ENCODE data around the gene PDZD7. TPM values are rescaled to one million over a fixed set of nuclear protein-coding genes. Genes with fewer than 3 reads are reported as not detected.

The PDZD7 gene
- total RNA-seq, 1 experiment from 2014 or later, result 0.50 TPM

DNA sequence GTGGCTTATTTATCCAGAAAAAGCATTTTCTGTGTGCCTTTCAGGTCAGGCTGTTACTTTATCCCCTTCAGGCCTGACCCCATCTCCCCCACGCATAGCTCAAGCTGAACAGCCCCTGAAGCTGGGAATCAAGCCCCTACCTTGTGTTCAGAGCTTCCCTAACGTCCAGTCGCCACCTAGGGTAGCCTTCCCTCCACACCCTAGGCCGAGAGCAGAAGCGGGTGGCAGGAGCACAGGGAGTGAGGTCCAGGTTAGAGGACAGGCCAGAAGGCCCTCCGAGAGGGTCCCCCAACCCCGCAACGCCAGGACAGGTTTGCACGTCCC lies 62.1 kb downstream of the PDZD7 start:
- peaks cover 25% of the 10 kb centered on the region for H3K36me3 ChIP-seq
- no peaks in the 10 kb centered on the region for H3K27me3 ChIP-seq (replicated peaks)
- H3K9me3 ChIP-seq (replicated peaks), result no peaks in the 10 kb centered on the region
- H3K4me3 ChIP-seq, result peak overlapping the region; percentile 39
- no peak overlapping the region for H3K27ac ChIP-seq
- DNase-seq (ENCODE audit: low read depth in 1 of 2, low spot score in 2 of 2), result no peak
- H3K4me1 ChIP-seq (replicated peaks), result peaks cover 18% of the 10 kb centered on the region

DNA sequence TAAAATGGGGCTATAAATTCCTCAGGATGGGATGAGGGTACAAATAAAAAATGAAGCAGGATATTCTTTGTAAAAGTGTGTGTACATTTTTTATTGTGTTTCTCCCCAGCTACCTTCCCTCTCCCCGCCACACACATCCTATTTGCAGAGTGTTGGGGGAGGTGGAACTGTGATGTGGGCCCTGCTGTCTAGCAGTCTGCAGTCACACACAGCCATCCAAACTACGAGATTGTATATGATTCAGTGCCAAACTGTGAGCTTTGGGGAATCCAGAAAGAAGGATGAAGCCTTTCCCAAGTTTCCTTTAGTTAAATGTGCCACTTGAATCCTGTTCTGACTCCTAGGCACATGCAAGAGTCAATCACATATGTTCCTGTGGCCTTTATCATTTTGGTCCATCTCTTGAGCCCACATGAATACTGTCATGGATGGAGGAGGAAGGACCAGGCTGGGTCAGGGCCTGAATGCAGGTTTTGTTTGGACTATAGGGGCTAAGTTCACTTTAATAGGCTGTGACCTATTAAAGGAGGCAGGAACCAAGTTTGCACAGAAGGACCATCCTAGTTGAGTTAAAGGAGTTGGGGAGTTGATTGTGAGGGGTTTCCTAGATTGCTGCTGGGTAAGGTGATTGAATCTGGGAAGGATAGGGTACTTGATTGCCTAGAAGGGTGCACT lies 62.7 kb downstream of the PDZD7 start:
- H3K27ac ChIP-seq, result no peak overlapping the region
- peaks cover 31% of the 10 kb centered on the region for H3K36me3 ChIP-seq
- peaks cover 18% of the 10 kb centered on the region for H3K4me1 ChIP-seq (replicated peaks)
- no peaks in the 10 kb centered on the region for H3K27me3 ChIP-seq (replicated peaks)
- H3K9me3 ChIP-seq (replicated peaks), result no peaks in the 10 kb centered on the region
- no peak overlapping the region for H3K4me3 ChIP-seq
- no peak for DNase-seq (ENCODE audit: low read depth in 1 of 2, low spot score in 2 of 2)

DNA sequence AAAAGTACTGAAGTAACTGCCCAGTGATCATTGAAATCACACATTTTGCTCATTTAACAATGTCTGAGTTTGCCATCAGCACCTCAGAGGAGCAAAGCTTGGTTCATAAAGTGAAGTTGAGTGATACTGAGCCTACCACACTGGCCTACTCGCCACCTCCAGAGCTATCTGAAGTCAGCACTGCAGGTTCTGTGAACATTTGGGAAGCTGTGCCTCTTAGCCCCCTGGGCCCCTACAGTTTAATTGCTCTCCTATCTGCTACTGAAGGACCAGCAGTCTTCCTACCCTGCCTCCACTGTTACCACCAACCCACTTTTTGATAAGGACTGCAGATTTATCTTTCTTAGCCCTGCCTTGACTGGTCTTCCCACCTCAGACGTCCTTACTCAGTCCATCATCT lies 63.6 kb downstream of the PDZD7 start:
- H3K36me3 ChIP-seq, result peaks cover 40% of the 10 kb centered on the region
- no peak for DNase-seq (ENCODE audit: low read depth in 1 of 2, low spot score in 2 of 2)
- H3K27me3 ChIP-seq (replicated peaks), result no peaks in the 10 kb centered on the region
- H3K27ac ChIP-seq, result no peak overlapping the region
- no peak overlapping the region for H3K4me3 ChIP-seq
- H3K4me1 ChIP-seq (replicated peaks), result peaks cover 18% of the 10 kb centered on the region
- H3K9me3 ChIP-seq (replicated peaks), result no peaks in the 10 kb centered on the region

DNA sequence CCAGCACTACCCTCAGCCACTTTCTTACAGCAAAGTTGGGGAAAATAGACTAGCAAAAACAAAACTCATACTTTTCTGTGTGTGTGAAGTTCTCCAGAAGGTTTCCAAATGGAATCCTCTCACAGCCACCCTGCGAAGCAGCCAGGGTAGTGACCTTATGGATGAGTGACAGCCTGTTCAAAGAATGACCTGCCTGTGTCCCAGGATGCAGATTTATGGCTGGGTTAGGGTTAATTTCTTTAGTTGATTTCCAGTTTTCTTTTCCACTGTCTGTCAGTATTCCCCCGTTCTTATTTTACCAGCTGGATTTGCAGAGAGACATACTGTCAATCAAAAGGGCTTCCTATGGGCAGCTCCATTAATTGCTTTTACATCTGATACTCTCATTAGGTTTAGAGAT lies 64.0 kb downstream of the PDZD7 start:
- no peaks in the 10 kb centered on the region for H3K27me3 ChIP-seq (replicated peaks)

DNA sequence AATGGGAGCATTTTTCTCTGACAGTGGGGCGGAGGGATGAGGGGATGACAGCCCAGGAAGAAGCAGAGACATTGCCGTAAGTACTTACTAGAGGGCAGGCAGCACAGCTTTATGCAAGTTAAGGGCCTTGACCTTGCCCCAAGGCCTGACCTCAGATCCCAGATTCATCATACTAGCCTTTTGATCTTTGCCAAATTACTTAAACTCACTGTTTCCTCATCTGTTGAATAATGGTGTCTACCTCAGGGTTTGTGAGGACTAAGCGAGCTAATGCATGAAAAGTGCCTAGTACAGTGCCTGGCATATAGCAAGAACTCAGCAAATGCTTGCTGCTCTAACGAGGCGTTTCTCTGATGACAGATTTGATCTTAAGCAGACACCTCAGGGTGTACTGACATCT lies 65.1 kb downstream of the PDZD7 start:
- H3K27ac ChIP-seq, result no peak overlapping the region
- peaks cover 53% of the 10 kb centered on the region for H3K36me3 ChIP-seq
- no peaks in the 10 kb centered on the region for H3K27me3 ChIP-seq (replicated peaks)
- no peak overlapping the region for H3K4me3 ChIP-seq
- peaks cover 11% of the 10 kb centered on the region for H3K4me1 ChIP-seq (replicated peaks)
- H3K9me3 ChIP-seq (replicated peaks), result no peaks in the 10 kb centered on the region
- no peak for DNase-seq (ENCODE audit: low read depth in 1 of 2, low spot score in 2 of 2)

More for the DNA sequence above, 64.0 kb downstream of the PDZD7 start:
- no peak for DNase-seq (ENCODE audit: low read depth in 1 of 2, low spot score in 2 of 2)
- Histone ChIP-seq H3K27ac (no peak overlapping the region), H3K4me1 (replicated peaks) (peaks cover 14% of the 10 kb centered on the region), H3K36me3 (peaks cover 45% of the 10 kb centered on the region), H3K4me3 (no peak overlapping the region), H3K9me3 (replicated peaks) (no peaks in the 10 kb centered on the region)

DNA sequence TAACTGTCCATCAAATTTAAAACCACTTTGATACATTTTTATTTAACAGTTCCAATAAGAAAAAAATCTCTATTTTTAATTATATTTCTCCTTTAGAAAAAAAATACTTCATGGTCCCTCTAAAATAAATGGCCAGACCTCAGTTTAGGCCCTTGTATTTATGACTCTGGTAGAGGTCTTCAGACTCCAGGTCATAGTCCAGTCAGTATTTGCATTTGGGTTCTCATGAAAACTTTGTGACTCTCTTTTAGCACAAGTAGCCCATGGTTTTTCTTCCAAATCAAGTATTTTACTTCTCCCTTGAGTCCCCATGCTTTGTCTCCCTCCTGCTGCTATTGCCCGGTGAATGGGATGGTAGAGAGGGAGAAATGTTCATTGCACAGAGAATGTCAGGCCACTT lies 67.1 kb downstream of the PDZD7 start:
- Histone ChIP-seq H3K4me1 (replicated peaks) (peaks cover 2% of the 10 kb centered on the region), H3K4me3 (no peak overlapping the region), H3K27ac (no peak overlapping the region), H3K9me3 (replicated peaks) (no peaks in the 10 kb centered on the region), H3K27me3 (replicated peaks) (no peaks in the 10 kb centered on the region), H3K36me3 (peaks cover 70% of the 10 kb centered on the region)
- DNase-seq (ENCODE audit: low read depth in 1 of 2, low spot score in 2 of 2), result no peak

DNA sequence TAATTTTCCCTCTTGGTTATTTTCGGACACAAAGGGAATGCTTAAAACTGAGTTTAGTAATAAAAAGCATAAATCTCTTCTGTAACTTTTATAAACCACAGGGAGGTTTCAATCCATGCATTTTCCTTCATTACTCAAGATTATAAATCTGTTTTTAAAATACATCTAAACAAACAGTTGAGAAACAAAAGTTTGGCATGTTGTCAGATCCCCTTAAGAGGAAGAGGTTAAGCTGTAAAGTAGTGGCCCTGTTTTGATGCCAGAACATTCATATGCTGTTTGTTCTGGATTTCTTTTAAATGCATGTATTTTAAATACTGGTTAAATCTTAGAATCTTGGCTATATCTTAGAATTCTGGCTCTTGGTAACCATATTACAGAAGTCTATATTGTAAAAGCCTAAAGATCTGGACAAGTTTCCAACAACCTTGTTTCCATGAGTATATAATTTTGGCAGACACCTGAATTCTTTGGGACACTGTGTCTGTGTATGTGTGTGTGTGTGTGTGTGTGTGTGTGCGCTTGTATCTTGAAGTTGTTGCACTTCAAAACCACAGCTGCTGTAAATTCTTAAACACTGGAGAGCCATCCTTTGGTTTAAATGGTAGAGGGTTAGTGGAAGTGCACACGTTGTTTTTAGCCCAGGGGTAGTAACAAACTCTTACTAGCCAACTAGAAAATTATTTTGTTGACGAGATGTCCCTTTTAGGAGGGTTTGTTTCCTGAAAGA lies 68.4 kb downstream of the PDZD7 start:
- Histone ChIP-seq H3K4me1 (replicated peaks) (0 out of 2 replicates have a peak, but pooled peaks cover 2% of the 10 kb centered on the region), H3K36me3 (peaks cover 80% of the 10 kb centered on the region), H3K4me3 (no peak overlapping the region), H3K27me3 (replicated peaks) (no peaks in the 10 kb centered on the region), H3K27ac (no peak overlapping the region), H3K9me3 (replicated peaks) (no peaks in the 10 kb centered on the region)
- no peak for DNase-seq (ENCODE audit: low read depth in 1 of 2, low spot score in 2 of 2)

DNA sequence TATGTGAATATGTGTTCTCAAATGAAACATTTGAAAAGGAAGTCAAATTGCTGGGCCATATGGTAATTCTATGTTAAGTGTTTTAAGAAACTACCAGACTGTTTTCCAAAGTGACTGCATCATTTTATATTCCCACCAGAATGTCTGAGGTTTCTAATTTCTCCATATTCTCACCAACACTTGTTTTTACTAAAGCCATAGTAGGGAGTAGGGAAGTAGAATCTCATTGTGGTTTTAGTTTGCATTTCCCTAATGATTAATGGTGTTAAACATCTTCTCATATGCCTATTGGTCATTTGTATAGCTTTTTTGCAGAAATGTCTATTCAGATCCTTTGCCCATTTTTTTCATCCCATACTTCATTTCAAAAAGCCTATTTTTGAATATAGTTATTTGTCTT lies 70.7 kb downstream of the PDZD7 start:
- no peaks in the 10 kb centered on the region for H3K27me3 ChIP-seq (replicated peaks)
- H3K36me3 ChIP-seq, result peaks cover 83% of the 10 kb centered on the region
- DNase-seq (ENCODE audit: low read depth in 1 of 2, low spot score in 2 of 2), result no peak
- H3K4me1 ChIP-seq (replicated peaks), result 0 out of 2 replicates have a peak, but pooled peaks cover 3% of the 10 kb centered on the region
- no peaks in the 10 kb centered on the region for H3K9me3 ChIP-seq (replicated peaks)
- no peak overlapping the region for H3K4me3 ChIP-seq
- H3K27ac ChIP-seq, result no peak overlapping the region

Other genes starting within 250 kb of the PDZD7 start
- 31.4 and 50.1 TPM in 2 replicates for gene SLF2, start 118.2 kb downstream of the PDZD7 start, total RNA-seq (2014; rRNA removed; shearing (Covaris generic))
- gene SEMA4G, start 61.6 kb downstream of the PDZD7 start, total RNA-seq (2014; rRNA removed; shearing (Covaris generic)), result 0.42 and 0.88 TPM in 2 replicates
- 63.7 and 69.4 TPM in 2 replicates for gene MRPL43, start 43.6 kb downstream of the PDZD7 start, total RNA-seq (2014; rRNA removed; shearing (Covaris generic))
- 4.3 and 7.5 TPM in 2 replicates for gene TWNK, start 43.6 kb downstream of the PDZD7 start, total RNA-seq (2014; rRNA removed; shearing (Covaris generic))
- gene LZTS2, start 31.3 kb downstream of the PDZD7 start, total RNA-seq (2014; rRNA removed; shearing (Covaris generic)), result 70.0 and 72.8 TPM in 2 replicates
- gene SFXN3, start 105 bp upstream of the PDZD7 start, total RNA-seq (2014; rRNA removed; shearing (Covaris generic)), result 29.6 and 52.4 TPM in 2 replicates
- 1.4 and 1.8 TPM in 2 replicates for gene KAZALD1, start 30.9 kb upstream of the PDZD7 start, total RNA-seq (2014; rRNA removed; shearing (Covaris generic))
- gene TLX1, start 100.2 kb upstream of the PDZD7 start, total RNA-seq (2014; rRNA removed; shearing (Covaris generic)), result not detected in 2 replicates
- not detected in 2 replicates for gene LBX1, start 198.3 kb upstream of the PDZD7 start, total RNA-seq (2014; rRNA removed; shearing (Covaris generic))

Data from SJSA1 (cell line).